GM12864 (cell line): ENCODE measurements around the gene FAM162A.

ENCODE experiments used
- DNase-seq: peaks from one replicate; pipeline ENCODE4 v3.0.0-alpha.2; 2011; ENCODE audit warnings: low read depth
- H3K4me3 ChIP-seq: 2 replicates; pipeline ENCODE4 v1.5.1; 2011; ENCODE audit warnings: mild to moderate bottlenecking, low read depth, low read length, control low read depth
- TF ChIP-seq, protein P1 (sequence below): IDR thresholded peaks from 2 replicates; pipeline ENCODE4 v1.5.1; 2011; ENCODE audit warnings: low read depth, mild to moderate bottlenecking, moderate library complexity, low read length, control low read depth, inconsistent platforms; ENCODE audit errors: missing control alignments

Gene FAM162A

GRCh38 chr3:122383771-122384697, at the start of gene FAM162A:
Gene FAM162A, plus strand, starts transcription at chr3:122384182. Its CDS starts 84 bp downstream, at chr3:122384266.
- peak within 1 kb of the TSS; percentile 79 for H3K4me3 ChIP-seq
- DNase-seq, result peak; percentile 80
- TF ChIP-seq, protein P1, sequence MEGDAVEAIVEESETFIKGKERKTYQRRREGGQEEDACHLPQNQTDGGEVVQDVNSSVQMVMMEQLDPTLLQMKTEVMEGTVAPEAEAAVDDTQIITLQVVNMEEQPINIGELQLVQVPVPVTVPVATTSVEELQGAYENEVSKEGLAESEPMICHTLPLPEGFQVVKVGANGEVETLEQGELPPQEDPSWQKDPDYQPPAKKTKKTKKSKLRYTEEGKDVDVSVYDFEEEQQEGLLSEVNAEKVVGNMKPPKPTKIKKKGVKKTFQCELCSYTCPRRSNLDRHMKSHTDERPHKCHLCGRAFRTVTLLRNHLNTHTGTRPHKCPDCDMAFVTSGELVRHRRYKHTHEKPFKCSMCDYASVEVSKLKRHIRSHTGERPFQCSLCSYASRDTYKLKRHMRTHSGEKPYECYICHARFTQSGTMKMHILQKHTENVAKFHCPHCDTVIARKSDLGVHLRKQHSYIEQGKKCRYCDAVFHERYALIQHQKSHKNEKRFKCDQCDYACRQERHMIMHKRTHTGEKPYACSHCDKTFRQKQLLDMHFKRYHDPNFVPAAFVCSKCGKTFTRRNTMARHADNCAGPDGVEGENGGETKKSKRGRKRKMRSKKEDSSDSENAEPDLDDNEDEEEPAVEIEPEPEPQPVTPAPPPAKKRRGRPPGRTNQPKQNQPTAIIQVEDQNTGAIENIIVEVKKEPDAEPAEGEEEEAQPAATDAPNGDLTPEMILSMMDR, result peak; percentile 61

DNA sequence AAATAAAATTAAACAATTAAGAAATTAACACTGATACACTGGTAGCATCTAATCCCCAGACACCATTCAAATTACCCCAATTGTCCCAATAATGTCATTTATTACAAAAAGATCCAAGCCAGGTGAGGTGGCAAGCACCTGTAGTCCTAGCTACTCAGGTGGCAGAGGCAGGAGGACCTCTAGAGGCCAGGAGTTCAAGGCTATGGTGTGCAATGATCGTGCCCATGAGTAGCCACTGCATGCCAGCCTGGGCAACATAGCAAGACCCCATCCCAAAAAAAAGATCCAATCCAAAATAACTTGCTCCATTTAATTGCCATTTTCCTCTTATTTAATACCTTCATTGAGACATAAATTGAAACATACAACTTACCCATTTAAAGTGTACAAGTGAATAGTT, 41.2 kb upstream of the FAM162A start:
- no peak for DNase-seq
- H3K4me3 ChIP-seq, result no peak overlapping the region
- TF ChIP-seq, protein P1, result no peak

GRCh38 chr3:122343654-122344053, 40.3 kb upstream of the FAM162A start:
- DNase-seq, result no peak
- TF ChIP-seq, protein P1, result no peak
- H3K4me3 ChIP-seq, result no peak overlapping the region

GRCh38 chr3:122349171-122349570, 34.8 kb upstream of the FAM162A start:
- no peak overlapping the region for H3K4me3 ChIP-seq
- TF ChIP-seq, protein P1, result no peak
- no peak for DNase-seq

DNA sequence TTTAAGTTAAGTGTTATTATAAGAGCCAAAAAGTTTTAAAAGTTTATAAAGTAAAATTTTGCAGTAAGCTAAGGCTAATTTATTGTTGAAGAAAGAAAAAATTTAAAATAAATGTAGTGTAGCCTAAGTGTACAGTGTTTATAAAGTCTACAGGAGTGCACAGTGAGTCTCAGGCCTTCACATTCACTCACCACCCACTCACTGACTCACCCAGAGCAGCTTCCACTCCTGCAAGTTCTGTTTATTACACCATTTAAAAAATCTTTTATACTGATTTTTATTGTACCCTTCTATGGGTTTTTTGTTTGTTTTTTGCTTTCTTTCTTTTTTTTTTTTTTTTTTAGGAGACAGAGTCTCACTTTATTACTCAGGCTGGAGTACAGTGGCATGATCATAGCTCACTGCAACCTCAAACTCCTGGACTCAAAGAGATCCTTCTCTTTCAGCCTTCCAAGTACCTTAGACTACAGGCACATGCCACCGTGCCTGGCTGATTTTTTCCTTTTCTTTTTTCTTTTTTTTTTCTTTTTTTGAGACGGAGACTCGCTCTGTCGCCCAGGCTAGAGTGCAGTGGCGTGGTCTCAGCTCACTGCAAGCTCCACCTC, 33.1 kb upstream of the FAM162A start:
- no peak for DNase-seq
- no peak overlapping the region for H3K4me3 ChIP-seq
- TF ChIP-seq, protein P1, result no peak

- TF ChIP-seq, protein P1, result no peak
- H3K4me3 ChIP-seq, result no peak overlapping the region
- no peak for DNase-seq
These were observed 32.4 kb upstream of the FAM162A start for GRCh38 chr3:122351612-122352011.
